DOHH2 (cell line): Measurements from ENCODE around the gene EXOSC1.
"Not testable (repeated sequence)": the region's sequence is repeated elsewhere in the genome, so short reads cannot be mapped to it uniquely, and the experiment has no call there.

Source experiments
- EZH2phosphoT487 ChIP-seq: fragments of 200-600 bp; sonication (generic); IDR thresholded peaks from 2 replicates; pipeline ENCODE4 v1.6.1; 2017; ENCODE audit warnings: borderline replicate concordance, mild to moderate bottlenecking, antibody characterized with exemption, low read length, moderate library complexity, mixed read lengths
- TF ChIP-seq, protein P1 (sequence below): fragments of 200-600 bp; sonication (generic); IDR thresholded peaks from one replicate; pipeline ENCODE4 v1.5.1; 2014; ENCODE audit warnings: antibody characterized with exemption, mild to moderate bottlenecking, low read depth, low read length; ENCODE audit not compliant: poor library complexity, severe bottlenecking

DNA sequence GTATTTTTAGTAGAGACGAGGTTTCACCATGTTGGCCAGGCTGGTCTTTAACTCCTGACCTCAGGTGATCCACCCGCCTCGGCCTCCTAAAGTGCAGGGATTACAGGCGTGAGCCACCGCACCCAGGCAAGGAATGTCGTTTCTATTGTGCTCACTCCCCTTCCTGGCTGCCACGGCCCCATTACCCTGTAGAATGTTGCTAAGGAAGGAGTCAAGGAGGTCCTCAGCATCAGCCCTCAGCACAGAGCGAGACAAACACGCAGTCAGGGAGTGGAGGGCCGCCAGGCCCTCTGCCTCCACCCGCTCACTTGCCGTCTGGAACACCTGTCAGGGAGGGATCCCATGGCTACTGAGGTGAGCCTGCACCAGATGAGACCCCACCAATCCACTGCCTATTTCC is 23.0 kb upstream of the EXOSC1 start:
- TF ChIP-seq EZH2phosphoT487: not testable (repeated sequence)
- TF ChIP-seq, protein P1, sequence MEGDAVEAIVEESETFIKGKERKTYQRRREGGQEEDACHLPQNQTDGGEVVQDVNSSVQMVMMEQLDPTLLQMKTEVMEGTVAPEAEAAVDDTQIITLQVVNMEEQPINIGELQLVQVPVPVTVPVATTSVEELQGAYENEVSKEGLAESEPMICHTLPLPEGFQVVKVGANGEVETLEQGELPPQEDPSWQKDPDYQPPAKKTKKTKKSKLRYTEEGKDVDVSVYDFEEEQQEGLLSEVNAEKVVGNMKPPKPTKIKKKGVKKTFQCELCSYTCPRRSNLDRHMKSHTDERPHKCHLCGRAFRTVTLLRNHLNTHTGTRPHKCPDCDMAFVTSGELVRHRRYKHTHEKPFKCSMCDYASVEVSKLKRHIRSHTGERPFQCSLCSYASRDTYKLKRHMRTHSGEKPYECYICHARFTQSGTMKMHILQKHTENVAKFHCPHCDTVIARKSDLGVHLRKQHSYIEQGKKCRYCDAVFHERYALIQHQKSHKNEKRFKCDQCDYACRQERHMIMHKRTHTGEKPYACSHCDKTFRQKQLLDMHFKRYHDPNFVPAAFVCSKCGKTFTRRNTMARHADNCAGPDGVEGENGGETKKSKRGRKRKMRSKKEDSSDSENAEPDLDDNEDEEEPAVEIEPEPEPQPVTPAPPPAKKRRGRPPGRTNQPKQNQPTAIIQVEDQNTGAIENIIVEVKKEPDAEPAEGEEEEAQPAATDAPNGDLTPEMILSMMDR: not testable (repeated sequence)
